Smooth muscle cell of the brain vasculature (primary cell): ENCODE measurements around the gene CACTIN.
"Not testable (repeated sequence)": the region's sequence is repeated elsewhere in the genome, so short reads cannot be mapped to it uniquely, and the experiment has no call there.

Source experiments
- DNase-seq: peaks from one replicate; pipeline ENCODE4 v3.0.0-alpha.2; 2012; ENCODE audit warnings: low read depth, low spot score

The CACTIN gene

GRCh38 chr19:3590991-3591659 lies 35.5 kb downstream of the CACTIN start:
- DNase-seq = no peak

- DNase-seq = no peak
Measured at GRCh38 chr19:3589949-3590348, 36.6 kb downstream of the CACTIN start.

- DNase-seq = no peak
Measured at GRCh38 chr19:3589439-3589838, 37.2 kb downstream of the CACTIN start.

- no peak for DNase-seq
Measured at GRCh38 chr19:3586707-3587346, 39.8 kb downstream of the CACTIN start.

- no peak for DNase-seq
Measured at GRCh38 chr19:3586127-3586626, 40.4 kb downstream of the CACTIN start.

GRCh38 chr19:3585301-3586126 lies 41.1 kb downstream of the CACTIN start, which contains the start of gene GIPC3:
Gene GIPC3, plus strand, starts transcription at chr19:3585478. Its CDS starts 120 bp downstream, at chr19:3585598.
- no peak for DNase-seq

- DNase-seq = not testable (repeated sequence)
Measured at GRCh38 chr19:3584036-3584802, 42.4 kb downstream of the CACTIN start.

- not testable (repeated sequence) for DNase-seq
Measured at GRCh38 chr19:3581792-3582191, 44.8 kb downstream of the CACTIN start.

- DNase-seq = peak; percentile 44
Measured at GRCh38 chr19:3580156-3580934, 46.2 kb downstream of the CACTIN start.

- no peak for DNase-seq
Measured at GRCh38 chr19:3578390-3578789, 48.2 kb downstream of the CACTIN start.

- DNase-seq = no peak
Measured at GRCh38 chr19:3577723-3578344, 48.8 kb downstream of the CACTIN start.

- no peak for DNase-seq
Measured at GRCh38 chr19:3576696-3577443, 49.7 kb downstream of the CACTIN start.

- DNase-seq = no peak
Measured at GRCh38 chr19:3575949-3576673, 50.5 kb downstream of the CACTIN start.

- no peak for DNase-seq
Measured at GRCh38 chr19:3575260-3575741, 51.3 kb downstream of the CACTIN start.

- peak; percentile 90 for DNase-seq
Measured at GRCh38 chr19:3573858-3574637, 52.5 kb downstream of the CACTIN start.

GRCh38 chr19:3573162-3573857 lies 53.3 kb downstream of the CACTIN start:
- no peak for DNase-seq

- DNase-seq = no peak
Measured at GRCh38 chr19:3572855-3573161, 53.8 kb downstream of the CACTIN start, which contains the start of gene HMG20B. Gene HMG20B, plus strand, starts transcription at chr19:3572944. Its CDS starts 366 bp downstream, at chr19:3573310.
